ENCODE data around the gene HPCAL1.

HPCAL1 gene

DNA sequence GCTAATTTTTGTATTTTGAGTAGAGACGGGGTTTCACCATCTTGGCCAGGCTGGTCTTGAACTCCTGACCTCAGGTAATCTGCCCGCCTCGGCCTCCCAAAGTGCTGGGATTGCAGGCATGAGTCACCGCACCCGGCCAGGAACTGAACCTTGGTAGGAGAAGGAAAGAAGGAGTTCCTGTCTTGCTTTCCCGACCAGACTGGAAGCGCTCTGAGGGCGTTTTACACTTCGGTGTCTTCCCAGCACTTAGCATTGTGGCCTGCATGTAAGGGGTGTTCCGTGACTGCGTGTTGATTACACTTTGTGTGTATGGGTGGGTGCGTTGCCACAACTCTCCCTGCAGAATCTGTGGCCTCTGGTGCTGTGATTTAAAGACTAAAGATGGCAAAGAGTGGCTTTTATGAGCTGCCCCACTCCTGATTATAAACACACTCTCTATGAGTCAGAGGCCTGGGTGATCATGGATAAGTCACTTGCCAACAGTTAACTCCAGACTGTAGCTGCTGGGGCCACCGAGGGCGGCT lies 99.4 kb downstream of the HPCAL1 start:
- no peak for DNase-seq (ENCODE audit: extremely low spot score)
- ChIA-PET CTCF (interaction anchor here (1.3 to 1.6 kb wide), 3 partner anchors 9 to 277 kb away, joined by 4 to 6 read pairs (median 5); no protein-coding TSS in a partner anchor), POLR2A (no interaction called here)
- TF ChIP-seq, protein P1, sequence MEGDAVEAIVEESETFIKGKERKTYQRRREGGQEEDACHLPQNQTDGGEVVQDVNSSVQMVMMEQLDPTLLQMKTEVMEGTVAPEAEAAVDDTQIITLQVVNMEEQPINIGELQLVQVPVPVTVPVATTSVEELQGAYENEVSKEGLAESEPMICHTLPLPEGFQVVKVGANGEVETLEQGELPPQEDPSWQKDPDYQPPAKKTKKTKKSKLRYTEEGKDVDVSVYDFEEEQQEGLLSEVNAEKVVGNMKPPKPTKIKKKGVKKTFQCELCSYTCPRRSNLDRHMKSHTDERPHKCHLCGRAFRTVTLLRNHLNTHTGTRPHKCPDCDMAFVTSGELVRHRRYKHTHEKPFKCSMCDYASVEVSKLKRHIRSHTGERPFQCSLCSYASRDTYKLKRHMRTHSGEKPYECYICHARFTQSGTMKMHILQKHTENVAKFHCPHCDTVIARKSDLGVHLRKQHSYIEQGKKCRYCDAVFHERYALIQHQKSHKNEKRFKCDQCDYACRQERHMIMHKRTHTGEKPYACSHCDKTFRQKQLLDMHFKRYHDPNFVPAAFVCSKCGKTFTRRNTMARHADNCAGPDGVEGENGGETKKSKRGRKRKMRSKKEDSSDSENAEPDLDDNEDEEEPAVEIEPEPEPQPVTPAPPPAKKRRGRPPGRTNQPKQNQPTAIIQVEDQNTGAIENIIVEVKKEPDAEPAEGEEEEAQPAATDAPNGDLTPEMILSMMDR (IDR thresholded peaks at IDR 0.05; ENCODE audit: control extremely low read depth, extremely low read depth, low read depth, missing control alignments): no peak

DNA sequence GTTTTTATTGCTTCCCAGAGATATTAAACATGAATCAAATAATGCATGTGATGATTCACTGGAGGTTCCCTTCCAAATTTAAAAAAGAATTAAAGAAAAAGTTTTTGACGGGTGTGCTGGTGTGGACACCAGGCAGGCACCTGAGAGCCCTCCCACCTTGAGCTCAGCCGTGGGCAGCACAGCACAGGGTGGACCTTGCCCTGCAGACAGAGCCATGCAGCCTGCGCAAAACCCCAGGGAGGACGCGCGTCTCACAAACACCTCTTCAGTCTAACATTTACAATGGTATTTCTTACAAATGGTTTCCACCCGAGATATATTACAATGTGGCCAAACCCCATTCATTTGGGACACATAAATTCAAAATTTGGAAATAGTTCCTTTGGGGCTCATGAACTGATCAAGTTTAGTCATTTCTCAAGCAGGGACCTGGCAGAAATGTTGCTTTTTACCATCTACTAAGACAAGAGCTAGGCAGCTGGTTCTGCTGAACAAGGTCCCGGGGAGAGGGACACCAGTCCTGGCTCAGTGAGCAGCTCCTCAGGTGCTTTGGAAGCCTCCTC lies 100.0 kb downstream of the HPCAL1 start:
- POLR2A ChIA-PET: no interaction called here
- DNase-seq (ENCODE audit: extremely low spot score): no peak
- CTCF ChIA-PET: interaction anchor here (0.6 to 1.6 kb wide), 5 partner anchors 10 to 331 kb away, joined by 3 to 6 read pairs (median 4); no protein-coding TSS in a partner anchor
- TF ChIP-seq, protein P1 (IDR thresholded peaks at IDR 0.05; ENCODE audit: control extremely low read depth, extremely low read depth, low read depth, missing control alignments): no peak

- no peak for DNase-seq (ENCODE audit: extremely low spot score)
- CTCF ChIA-PET: interaction anchor here (1.5 to 9.8 kb wide), 4 partner anchors 18 to 280 kb away, joined by 5 to 168 read pairs (median 50); no protein-coding TSS in a partner anchor
- TF ChIP-seq, protein P1 (IDR thresholded peaks at IDR 0.05; ENCODE audit: control extremely low read depth, extremely low read depth, low read depth, missing control alignments): no peak
- POLR2A ChIA-PET: no interaction called here
Measured at GRCh38 chr2:10404324-10405143, 101.8 kb downstream of the HPCAL1 start.

DNA sequence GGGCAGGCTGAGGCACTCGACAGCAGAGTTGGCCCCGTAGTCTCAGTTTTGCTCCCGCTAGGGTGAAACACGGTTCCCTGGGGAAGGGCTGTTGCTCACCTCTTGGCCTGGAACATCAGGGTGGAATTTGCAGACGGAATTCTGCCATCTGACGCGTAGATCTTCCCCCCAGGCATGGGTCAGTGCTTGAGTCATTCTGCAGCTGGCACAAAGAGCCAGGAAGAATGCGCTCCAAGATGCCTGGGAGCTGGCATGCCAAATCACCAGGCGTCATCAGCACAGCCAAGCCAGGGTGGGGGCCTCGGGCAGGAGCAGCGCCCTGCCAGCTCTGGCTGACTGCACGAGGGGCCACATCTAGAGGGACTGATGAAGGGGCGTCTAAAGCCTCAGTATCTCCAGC lies 102.7 kb downstream of the HPCAL1 start:
- POLR2A ChIA-PET: no interaction called here
- CTCF ChIA-PET: interaction anchor here (1.9 to 9.8 kb wide), 3 partner anchors 17 to 281 kb away, joined by 7 to 168 read pairs (median 93); no protein-coding TSS in a partner anchor
- no peak for DNase-seq (ENCODE audit: extremely low spot score)
- TF ChIP-seq, protein P1 (IDR thresholded peaks at IDR 0.05; ENCODE audit: control extremely low read depth, extremely low read depth, low read depth, missing control alignments): no peak

- DNase-seq (ENCODE audit: extremely low spot score): no peak
- TF ChIP-seq, protein P1 (IDR thresholded peaks at IDR 0.05; ENCODE audit: control extremely low read depth, extremely low read depth, low read depth, missing control alignments): no peak
- CTCF ChIA-PET: interaction anchor here (1.3 to 9.8 kb wide), 4 partner anchors 16 to 334 kb away, joined by 3 to 168 read pairs (median 50); no protein-coding TSS in a partner anchor
- POLR2A ChIA-PET: no interaction called here
Measured at GRCh38 chr2:10406016-10406415, 103.3 kb downstream of the HPCAL1 start.

DNA sequence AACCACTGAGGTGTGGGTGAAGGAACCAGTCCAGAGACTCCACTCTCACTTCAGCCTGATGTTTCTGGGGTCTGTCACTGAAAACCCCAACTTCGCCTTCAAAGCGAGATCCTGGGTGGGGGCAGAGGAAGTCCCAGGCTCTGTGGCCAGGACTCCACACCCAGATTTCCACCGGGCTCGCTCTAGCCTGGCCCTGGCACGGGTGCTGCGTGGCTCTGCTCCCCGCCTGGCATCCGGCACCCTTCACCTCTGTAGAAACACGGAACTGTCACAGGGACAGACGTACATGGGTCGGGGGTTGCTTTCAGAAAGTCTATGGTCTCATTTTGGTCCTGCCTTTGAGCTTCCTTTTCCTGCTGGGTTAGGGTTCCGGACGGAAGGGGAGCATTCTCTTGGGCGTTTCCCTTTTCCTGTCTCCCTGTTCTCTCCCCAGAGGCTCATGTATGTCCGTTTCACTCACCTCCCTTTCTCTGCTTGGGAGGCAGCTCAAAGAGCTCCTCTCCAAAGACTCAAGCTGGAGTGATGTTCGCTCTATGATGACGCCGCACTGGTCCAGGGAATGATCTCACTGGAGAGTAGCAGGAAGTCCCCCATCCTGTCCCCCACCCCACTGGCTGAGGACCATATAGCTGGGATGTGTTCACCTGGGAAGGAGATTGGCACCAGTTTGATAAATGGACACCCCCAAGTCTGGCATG lies 103.9 kb downstream of the HPCAL1 start:
- ChIA-PET POLR2A (interaction anchor here (1.4 kb wide), 1 partner anchor 42 kb away, joined by 3 read pairs; the partner anchor contains the start of gene ODC1), CTCF (interaction anchor here (1.2 to 9.8 kb wide), 6 partner anchors 15 to 335 kb away, joined by 3 to 168 read pairs (median 64); partner anchors contain the start of genes HPCAL1 and RRM2)

More for the DNA sequence above, 103.9 kb downstream of the HPCAL1 start:
- TF ChIP-seq, protein P1 (IDR thresholded peaks at IDR 0.05; ENCODE audit: control extremely low read depth, extremely low read depth, low read depth, missing control alignments): no peak
- no peak for DNase-seq (ENCODE audit: extremely low spot score)

All from GM10248 (cell line).